OCI-LY1 (cell line): ENCODE measurements around the gene DYDC1.

Experiments
- H2AFZ ChIP-seq: fragments of 200-600 bp; sonication (generic), shearing (Covaris generic); 2 replicates; pipeline ENCODE4 v1.6.0; 2014; ENCODE audit warnings: antibody characterized with exemption, mild to moderate bottlenecking, low read length
- H3F3A ChIP-seq: fragments of 200-600 bp; sonication (generic), shearing (Covaris generic); 2 replicates; pipeline ENCODE4 v1.6.0; 2014; ENCODE audit warnings: mild to moderate bottlenecking, antibody characterized with exemption, low read length, moderate library complexity; ENCODE audit not compliant: insufficient read depth
- H3K27ac ChIP-seq: fragments of 200-600 bp; sonication (generic); 2 replicates; pipeline ENCODE4 v1.5.1; 2014; ENCODE audit warnings: low read length, mixed run types, mild to moderate bottlenecking, low read depth; ENCODE audit not compliant: poor library complexity, severe bottlenecking
- H3K27me3 ChIP-seq: fragments of 200-600 bp; sonication (generic); 2 replicates; pipeline ENCODE4 v1.6.0; 2014; ENCODE audit warnings: antibody characterized with exemption, mild to moderate bottlenecking, low read length, moderate library complexity; ENCODE audit not compliant: insufficient read depth
- H3K36me3 ChIP-seq: fragments of 200-600 bp; sonication (generic); 2 replicates; pipeline ENCODE4 v1.6.1; 2014; ENCODE audit warnings: mild to moderate bottlenecking, antibody characterized with exemption, low read length, moderate library complexity, mixed read lengths; ENCODE audit not compliant: insufficient read depth
- H3K4me1 ChIP-seq: fragments of 200-600 bp; sonication (generic); 2 replicates; pipeline ENCODE4 v1.5.1; 2014; ENCODE audit warnings: mild to moderate bottlenecking, low read length, moderate library complexity; ENCODE audit not compliant: insufficient read depth, severe bottlenecking
- H3K4me2 ChIP-seq: fragments of 200-600 bp; sonication (generic), shearing (Covaris generic); 2 replicates; pipeline ENCODE4 v1.6.1; 2014; ENCODE audit warnings: low read length
- H3K4me3 ChIP-seq: fragments of 200-600 bp; sonication (generic); 2 replicates; pipeline ENCODE4 v1.5.1; 2014; ENCODE audit warnings: low read length, low read depth, mild to moderate bottlenecking, mixed read lengths; ENCODE audit not compliant: poor library complexity, severe bottlenecking
- H3K79me2 ChIP-seq: fragments of 200-600 bp; shearing (Covaris generic); 2 replicates; pipeline ENCODE4 v1.6.1; 2016; ENCODE audit warnings: mixed run types, low read length, mixed read lengths; ENCODE audit not compliant: insufficient read depth
- H3K9ac ChIP-seq: fragments of 200-600 bp; sonication (generic), shearing (Covaris generic); 2 replicates; pipeline ENCODE4 v1.6.1; 2014; ENCODE audit warnings: mild to moderate bottlenecking, low read length, mixed read lengths
- H3K9me2 ChIP-seq: fragments of 200-600 bp; sonication (generic), shearing (Covaris generic); 2 replicates; pipeline ENCODE4 v1.6.1; 2014; ENCODE audit warnings: low read depth, mild to moderate bottlenecking, low read length, mixed read lengths
- H3K9me3 ChIP-seq: fragments of 200-600 bp; shearing (Covaris generic); 2 replicates; pipeline ENCODE4 v1.6.1; 2014; ENCODE audit warnings: low read length, mixed read lengths
- H4K20me1 ChIP-seq: fragments of 200-600 bp; sonication (generic), shearing (Covaris generic); 2 replicates; pipeline ENCODE4 v1.6.0; 2016; ENCODE audit warnings: mild to moderate bottlenecking, low read length; ENCODE audit not compliant: insufficient read depth
- EZH2 ChIP-seq: fragments of 200-600 bp; sonication (generic), shearing (Covaris generic); IDR thresholded peaks from 2 replicates; pipeline ENCODE4 v1.8.0; 2017; ENCODE audit warnings: borderline replicate concordance, mixed run types, mild to moderate bottlenecking, antibody characterized with exemption, low read length, moderate library complexity, mixed read lengths
- TF ChIP-seq, protein P1 (sequence below): fragments of 200-600 bp; sonication (generic), shearing (Covaris generic); IDR thresholded peaks from 2 replicates; pipeline ENCODE4 v1.5.1; 2017; ENCODE audit warnings: mild to moderate bottlenecking, antibody characterized with exemption, low read length, moderate library complexity, mixed read lengths

DYDC1 gene

GRCh38 chr10:80319725-80320290 lies 36.7 kb downstream of the DYDC1 start:
- Histone ChIP-seq H3K36me3 (no peaks in the 10 kb centered on the region), H3F3A (no peaks in the 10 kb centered on the region), H3K9ac (no peak overlapping the region), H3K4me1 (no peaks in the 10 kb centered on the region), H4K20me1 (no peaks in the 10 kb centered on the region), H3K79me2 (no peaks in the 10 kb centered on the region), H2AFZ (no peak overlapping the region), H3K9me3 (no peaks in the 10 kb centered on the region), H3K27me3 (no peaks in the 10 kb centered on the region), H3K27ac (no peak overlapping the region), H3K4me2 (no peak overlapping the region), H3K9me2 (no peaks in the 10 kb centered on the region), H3K4me3 (no peak overlapping the region)
- TF ChIP-seq EZH2: no peak
- TF ChIP-seq, protein P1, sequence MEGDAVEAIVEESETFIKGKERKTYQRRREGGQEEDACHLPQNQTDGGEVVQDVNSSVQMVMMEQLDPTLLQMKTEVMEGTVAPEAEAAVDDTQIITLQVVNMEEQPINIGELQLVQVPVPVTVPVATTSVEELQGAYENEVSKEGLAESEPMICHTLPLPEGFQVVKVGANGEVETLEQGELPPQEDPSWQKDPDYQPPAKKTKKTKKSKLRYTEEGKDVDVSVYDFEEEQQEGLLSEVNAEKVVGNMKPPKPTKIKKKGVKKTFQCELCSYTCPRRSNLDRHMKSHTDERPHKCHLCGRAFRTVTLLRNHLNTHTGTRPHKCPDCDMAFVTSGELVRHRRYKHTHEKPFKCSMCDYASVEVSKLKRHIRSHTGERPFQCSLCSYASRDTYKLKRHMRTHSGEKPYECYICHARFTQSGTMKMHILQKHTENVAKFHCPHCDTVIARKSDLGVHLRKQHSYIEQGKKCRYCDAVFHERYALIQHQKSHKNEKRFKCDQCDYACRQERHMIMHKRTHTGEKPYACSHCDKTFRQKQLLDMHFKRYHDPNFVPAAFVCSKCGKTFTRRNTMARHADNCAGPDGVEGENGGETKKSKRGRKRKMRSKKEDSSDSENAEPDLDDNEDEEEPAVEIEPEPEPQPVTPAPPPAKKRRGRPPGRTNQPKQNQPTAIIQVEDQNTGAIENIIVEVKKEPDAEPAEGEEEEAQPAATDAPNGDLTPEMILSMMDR: no peak

- no peaks in the 10 kb centered on the region for H3K9me3 ChIP-seq
- no peak overlapping the region for H3K4me2 ChIP-seq
- H3K27ac ChIP-seq: no peak overlapping the region
- no peak overlapping the region for H3K9ac ChIP-seq
- no peaks in the 10 kb centered on the region for H3K4me1 ChIP-seq
- no peaks in the 10 kb centered on the region for H4K20me1 ChIP-seq
- TF ChIP-seq EZH2: no peak
- TF ChIP-seq, protein P1: no peak
- H3K27me3 ChIP-seq: no peaks in the 10 kb centered on the region
- H2AFZ ChIP-seq: no peak overlapping the region
- no peaks in the 10 kb centered on the region for H3K36me3 ChIP-seq
- no peaks in the 10 kb centered on the region for H3F3A ChIP-seq
- H3K4me3 ChIP-seq: no peak overlapping the region
- H3K79me2 ChIP-seq: no peaks in the 10 kb centered on the region
- H3K9me2 ChIP-seq: no peaks in the 10 kb centered on the region
These were observed 37.2 kb downstream of the DYDC1 start for GRCh38 chr10:80319318-80319717.

- H3K9me2 ChIP-seq: no peaks in the 10 kb centered on the region
- no peaks in the 10 kb centered on the region for H4K20me1 ChIP-seq
- TF ChIP-seq, protein P1: no peak
- TF ChIP-seq EZH2: no peak
- no peak overlapping the region for H3K4me2 ChIP-seq
- no peaks in the 10 kb centered on the region for H3K79me2 ChIP-seq
- H3F3A ChIP-seq: no peaks in the 10 kb centered on the region
- H3K36me3 ChIP-seq: no peaks in the 10 kb centered on the region
- H3K27ac ChIP-seq: no peak overlapping the region
- H3K9me3 ChIP-seq: no peaks in the 10 kb centered on the region
- H2AFZ ChIP-seq: no peak overlapping the region
- H3K9ac ChIP-seq: no peak overlapping the region
- no peak overlapping the region for H3K4me3 ChIP-seq
- no peaks in the 10 kb centered on the region for H3K4me1 ChIP-seq
- H3K27me3 ChIP-seq: no peaks in the 10 kb centered on the region
These were observed 37.8 kb downstream of the DYDC1 start for GRCh38 chr10:80318742-80319141.
